ENCODE results near the gene HOXC12.
A peak's percentile ranks its signal among the peaks of the same experiment; 100 is the strongest.

HOXC12 gene

DNA sequence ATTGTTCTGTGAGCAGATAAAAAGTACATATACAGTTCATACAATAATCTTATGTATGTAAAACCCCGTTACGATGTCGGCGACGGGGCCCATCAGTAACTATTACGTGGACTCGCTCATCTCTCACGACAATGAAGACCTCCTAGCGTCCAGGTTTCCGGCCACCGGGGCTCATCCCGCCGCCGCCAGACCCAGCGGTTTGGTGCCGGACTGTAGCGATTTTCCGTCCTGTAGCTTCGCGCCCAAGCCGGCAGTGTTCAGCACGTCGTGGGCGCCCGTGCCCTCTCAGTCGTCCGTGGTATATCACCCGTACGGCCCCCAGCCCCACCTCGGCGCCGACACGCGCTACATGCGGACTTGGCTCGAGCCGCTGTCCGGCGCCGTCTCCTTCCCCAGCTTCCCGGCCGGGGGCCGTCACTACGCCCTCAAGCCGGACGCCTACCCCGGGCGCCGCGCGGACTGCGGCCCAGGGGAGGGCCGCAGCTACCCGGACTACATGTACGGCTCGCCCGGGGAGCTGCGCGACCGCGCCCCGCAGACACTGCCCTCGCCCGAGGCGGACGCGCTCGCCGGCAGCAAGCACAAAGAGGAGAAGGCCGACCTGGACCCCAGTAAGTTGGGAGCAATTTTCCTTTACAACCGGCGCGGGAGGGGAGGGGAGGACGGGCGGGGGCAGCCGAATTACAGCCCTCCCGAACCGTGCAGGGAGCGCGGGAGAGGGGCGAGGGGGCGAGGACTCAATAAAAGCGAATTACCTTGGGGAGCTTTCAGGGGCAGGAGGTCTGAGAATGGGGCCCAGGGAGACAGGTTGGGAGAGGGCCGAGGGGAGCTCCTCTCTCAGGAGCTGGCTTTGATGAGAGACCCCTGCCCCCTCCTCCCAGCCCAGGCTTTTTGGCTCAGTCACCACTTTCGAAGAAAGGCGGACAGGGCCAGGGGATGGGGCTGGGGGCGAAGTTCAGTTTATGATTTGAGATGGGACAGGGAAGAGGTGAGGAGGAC is 45.7 kb downstream of the HOXC12 start, which contains the start of gene HOXC9:
HOXC9 (plus strand) TSS at position 46 of the 999 bp plus-strand sequence; CDS start at position 74, 28 bp downstream.
- peak; percentile 13; the same call in 1 of the 2 replicates for TF ChIP-seq POLR2A (IDR thresholded peaks at IDR 0.05; ENCODE audit: low read depth, low read length)
- FAIRE-seq (no peak), DNase-seq (ENCODE audit: insufficient read length, low spot score) (peak; percentile 56)

DNA sequence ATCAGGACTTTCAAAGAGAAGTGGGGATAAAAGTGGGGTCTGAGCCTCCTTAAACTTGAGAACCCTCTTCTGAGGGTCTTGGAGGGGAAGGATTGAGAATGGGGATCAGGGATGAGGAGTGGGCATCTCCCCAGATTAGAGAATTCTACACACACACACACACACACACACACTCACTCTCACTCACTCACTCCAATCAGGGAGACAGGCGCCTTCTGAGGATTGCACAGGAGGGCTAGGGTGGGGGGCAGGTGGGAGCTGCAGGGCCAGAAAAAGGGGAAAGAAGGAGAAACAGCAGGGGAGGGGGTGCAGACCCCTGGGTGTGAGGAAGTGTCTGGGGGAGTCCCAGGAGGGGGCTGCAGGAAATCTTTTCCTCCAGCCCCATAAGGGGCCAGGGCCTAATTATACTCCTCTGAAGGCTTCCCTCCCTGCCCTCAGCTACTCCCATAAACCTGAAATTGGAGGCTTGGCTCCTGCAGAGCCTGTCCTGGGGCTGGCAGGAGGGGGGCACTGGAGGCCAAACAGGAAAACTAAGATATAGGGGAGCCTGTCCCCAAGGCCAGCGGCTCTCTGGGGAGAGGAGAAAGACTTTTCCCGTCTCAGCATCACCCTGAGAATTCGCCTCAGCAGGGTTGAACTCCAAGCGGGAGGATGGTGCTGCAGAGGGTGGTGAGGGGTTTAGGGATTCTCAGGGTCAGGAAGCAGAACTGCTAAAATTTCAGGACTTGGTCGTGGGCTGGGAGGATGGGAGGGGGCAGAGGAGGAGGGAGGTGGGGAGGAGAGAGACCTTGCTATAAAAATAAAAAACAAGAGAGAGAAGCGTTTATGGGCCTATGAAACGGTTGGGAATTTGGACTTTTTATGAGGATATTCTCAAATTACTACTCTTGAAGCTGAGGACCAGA is 46.8 kb downstream of the HOXC12 start:
- FAIRE-seq (no peak), DNase-seq (ENCODE audit: insufficient read length, low spot score) (no peak)
- no peak for TF ChIP-seq POLR2A (IDR thresholded peaks at IDR 0.05; ENCODE audit: low read depth, low read length)

DNA sequence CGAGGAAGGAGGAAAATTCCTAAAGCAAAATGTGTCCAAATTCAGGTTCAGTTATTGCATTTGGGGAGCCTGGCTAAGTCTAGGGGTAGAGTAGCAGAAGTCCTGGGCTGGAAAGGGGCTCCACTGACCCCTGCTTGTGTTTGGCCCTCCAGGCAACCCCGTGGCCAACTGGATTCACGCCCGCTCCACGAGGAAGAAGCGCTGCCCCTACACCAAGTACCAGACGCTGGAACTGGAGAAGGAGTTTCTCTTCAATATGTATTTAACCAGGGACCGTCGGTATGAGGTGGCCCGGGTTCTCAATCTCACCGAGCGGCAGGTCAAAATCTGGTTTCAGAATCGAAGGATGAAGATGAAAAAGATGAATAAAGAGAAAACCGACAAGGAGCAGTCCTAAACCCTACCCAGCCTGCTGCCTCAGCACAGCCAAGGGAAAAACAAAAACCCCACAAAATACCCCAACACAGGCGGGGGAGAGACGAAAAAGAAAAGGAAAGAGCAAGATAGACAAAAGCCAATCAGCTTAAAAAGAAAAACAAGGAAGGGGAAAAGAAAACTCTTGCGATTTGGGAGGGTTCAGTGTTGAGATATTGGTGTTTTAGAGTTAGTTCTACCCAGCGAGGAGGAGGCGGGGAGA is 47.7 kb downstream of the HOXC12 start:
- FAIRE-seq = no peak
- no peak for TF ChIP-seq POLR2A (IDR thresholded peaks at IDR 0.05; ENCODE audit: low read depth, low read length)
- no peak for DNase-seq (ENCODE audit: insufficient read length, low spot score)

DNA sequence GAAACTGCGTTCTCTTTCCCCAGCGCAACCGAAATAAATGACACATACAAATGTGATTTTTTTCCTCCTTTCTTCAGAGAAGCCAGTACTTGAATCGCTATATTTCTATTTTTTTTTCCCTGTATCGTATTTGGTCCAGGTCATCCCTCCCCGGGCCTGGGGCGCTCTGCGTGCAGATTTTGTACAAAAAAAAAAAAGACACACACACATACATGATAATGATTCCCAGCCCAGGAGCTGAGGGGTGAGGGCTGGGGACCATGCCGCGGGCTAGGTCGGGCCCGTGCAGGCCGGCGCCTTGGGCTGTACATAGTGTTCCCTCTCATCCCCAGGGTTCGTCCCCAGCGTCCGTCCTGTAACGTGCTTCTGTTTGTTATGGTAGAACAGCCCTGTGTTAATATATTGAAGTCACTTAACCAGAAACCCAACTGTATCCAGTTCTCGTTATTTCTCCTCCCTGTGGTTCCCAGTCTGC is 48.2 kb downstream of the HOXC12 start:
- DNase-seq (ENCODE audit: insufficient read length, low spot score) (no peak), FAIRE-seq (no peak)
- TF ChIP-seq POLR2A (IDR thresholded peaks at IDR 0.05; ENCODE audit: low read depth, low read length) = no peak

DNA sequence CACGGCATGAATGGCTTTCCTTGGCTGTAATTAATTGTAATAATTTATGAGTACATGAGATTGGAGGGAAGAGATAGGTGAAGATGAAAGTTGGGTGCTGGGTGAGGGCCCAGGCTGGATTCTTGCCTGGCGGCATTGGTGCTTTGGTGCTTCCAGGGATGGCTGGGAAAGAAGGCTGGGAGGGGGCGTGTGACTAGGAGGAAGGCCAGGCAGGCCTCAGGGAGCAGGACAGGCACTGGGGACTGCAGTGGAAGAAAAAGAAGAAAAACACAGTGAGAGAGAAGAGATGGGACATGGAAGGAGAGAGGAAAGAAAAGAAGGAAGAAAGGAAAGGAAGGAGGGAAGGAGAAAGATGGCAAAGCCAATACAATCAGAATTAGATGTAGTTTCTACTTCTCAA is 48.9 kb downstream of the HOXC12 start:
- no peak for FAIRE-seq
- no peak for DNase-seq (ENCODE audit: insufficient read length, low spot score)
- TF ChIP-seq POLR2A (IDR thresholded peaks at IDR 0.05; ENCODE audit: low read depth, low read length) = no peak

DNA sequence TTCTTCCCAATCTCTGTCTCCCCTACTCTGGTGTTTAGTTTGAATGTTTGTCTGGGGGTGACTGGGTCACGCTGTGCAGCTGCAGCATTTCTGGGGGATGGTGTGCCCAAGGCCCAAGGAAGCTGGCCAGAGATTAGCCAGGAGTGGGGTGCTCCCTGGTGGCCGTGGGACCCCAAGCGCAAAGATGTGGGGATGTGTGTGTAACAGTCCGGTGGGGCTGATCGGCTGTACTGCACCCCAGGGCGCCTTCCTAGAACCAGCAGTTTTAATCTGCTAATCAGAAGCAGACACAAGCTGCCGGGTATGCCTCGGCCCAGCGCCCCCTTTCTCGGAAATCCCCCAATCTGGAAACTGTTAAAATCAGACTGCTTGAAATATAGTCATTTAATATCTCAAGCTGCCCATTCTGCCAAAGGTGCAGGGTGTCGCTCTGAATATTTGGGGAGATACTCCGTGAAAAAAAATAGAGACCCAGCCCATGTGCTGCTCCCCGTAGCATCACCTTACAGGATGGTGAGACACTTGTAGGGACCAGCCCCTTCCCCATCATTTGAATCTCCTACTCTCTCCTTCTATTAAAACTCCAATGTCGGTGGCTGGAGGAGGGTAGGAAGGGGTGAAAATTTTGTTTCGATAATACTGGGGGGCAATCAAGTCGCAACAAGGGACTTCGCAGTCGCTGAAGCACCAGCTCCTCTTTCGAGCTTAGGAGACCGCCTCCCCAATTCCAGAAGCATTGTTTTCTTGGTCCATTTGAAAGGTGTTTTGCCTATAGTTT is 49.5 kb downstream of the HOXC12 start:
- TF ChIP-seq POLR2A (IDR thresholded peaks at IDR 0.05; ENCODE audit: low read depth, low read length) = no peak
- FAIRE-seq (no peak), DNase-seq (ENCODE audit: insufficient read length, low spot score) (no peak)

DNA sequence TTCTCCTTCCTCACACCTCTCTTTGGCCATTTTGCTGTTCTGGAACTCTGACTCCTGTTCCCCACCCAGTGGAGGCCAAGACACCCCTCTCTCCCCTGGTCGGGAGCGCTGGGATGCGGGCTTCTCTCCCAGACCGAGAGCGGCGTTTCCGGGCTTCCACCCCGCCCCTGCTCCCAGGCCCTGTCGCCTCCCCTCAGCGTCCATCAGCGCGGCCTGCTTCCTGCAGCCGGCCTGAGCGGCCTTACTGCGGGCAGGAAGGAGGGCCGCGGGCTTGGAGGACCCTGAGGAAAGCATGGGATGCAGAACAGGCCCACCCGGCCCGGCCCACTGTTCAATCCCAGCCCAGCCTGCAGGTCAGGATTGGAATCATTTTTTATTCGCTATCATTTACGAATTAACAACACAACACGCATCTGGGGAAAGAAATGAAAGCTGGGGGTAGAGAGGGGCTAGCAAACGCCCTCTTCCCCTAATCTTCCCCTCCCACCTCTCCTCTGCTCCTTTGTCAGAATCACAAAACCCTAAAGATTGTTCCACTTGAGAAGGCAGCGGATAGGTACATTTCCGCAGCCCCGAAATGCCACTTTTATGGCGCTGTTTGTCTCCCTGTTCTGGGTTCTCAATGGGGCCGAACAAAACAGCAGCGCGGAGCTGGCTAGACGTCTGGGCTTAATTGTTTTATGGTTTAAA is 50.3 kb downstream of the HOXC12 start:
- DNase-seq (ENCODE audit: insufficient read length, low spot score) = no peak
- no peak for FAIRE-seq
- TF ChIP-seq POLR2A (IDR thresholded peaks at IDR 0.05; ENCODE audit: low read depth, low read length) = no peak

DNA sequence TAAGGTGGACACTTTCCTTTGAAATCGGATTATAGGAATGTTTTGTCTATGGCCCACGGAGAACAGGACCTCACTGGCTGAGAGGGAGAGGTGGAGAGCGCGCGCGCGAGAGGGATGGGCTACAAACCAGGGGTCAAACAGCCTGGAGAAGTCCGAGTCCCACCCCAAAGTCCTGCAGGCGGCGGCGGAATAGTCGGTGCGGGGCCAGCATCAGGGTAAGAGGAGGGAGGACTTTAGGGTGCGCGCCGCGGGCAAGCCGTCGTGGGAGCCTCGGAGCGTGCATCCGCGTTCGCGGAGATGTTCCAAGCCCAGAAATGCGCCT is 50.8 kb downstream of the HOXC12 start:
- DNase-seq (ENCODE audit: insufficient read length, low spot score) = no peak
- FAIRE-seq = no peak
- TF ChIP-seq POLR2A (IDR thresholded peaks at IDR 0.05; ENCODE audit: low read depth, low read length) = no peak

DNA sequence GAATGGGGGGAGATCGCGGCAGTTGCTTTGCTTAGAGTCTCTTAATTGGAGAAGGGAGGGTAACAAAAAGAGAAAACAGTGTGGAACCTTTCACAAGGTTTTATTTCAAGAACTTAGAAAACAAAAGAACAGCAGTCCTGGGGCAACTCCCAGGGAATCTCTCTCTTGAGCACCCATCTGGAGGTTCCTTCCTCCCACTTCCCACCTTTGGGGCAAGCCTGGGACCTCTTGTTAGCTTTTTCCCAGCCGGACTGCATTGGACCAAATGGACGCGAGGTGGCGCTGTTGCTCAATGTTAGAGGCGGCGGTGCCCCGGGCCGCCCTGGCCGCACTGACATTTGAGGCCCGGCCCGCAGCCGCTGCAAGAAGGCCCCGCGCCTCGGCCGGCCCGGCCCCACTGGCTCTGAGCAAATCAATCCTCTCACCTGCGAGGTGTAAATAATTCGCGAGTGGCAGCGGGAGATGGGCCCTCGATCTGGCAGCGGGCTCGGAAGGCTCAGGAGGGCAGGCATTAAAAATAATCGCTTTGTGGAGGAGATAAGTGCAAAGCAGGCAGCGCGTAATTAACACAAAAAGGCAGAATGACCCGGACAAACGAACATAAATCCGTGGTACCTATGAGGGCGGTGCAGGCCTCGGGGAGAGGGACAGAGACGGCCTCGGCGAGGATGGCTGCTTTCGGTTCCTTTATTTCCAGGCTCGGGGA is 51.3 kb downstream of the HOXC12 start:
- DNase-seq (ENCODE audit: insufficient read length, low spot score) (peak; percentile 89), FAIRE-seq (no peak)
- no peak for TF ChIP-seq POLR2A (IDR thresholded peaks at IDR 0.05; ENCODE audit: low read depth, low read length)

DNA sequence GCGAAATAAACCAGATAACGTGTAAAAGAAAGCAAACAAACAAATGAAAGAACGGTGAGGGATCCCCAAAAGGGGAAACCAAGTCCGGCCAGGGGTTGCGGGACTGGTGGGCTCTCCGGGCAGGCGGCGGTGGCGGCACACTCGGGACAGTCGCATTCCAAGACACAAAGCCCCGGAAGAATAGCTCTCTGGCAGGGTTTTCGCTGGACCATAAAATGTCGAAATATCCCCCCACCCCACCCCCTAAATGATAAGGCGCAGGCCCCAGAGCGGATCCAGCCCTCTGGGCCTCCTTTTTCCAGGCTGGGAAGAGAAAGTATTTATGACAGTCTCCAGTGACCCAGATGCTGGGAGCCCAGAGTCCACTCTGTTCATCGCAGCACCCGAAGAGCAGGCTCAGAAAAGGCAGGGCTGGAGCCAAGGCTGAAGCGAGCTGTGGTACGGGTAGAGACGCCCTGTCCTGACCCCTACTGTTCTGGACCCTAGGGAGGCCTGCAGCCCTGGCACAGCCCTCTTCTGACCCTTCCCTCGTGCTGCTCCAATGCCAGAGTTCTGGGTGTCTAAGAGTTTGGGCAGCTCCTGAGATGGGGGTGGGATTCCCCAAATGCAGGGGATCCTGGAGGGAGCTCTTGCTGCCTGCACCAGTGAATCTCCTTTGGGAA is 52.0 kb downstream of the HOXC12 start:
- DNase-seq (ENCODE audit: insufficient read length, low spot score) (no peak), FAIRE-seq (no peak)
- TF ChIP-seq POLR2A (IDR thresholded peaks at IDR 0.05; ENCODE audit: low read depth, low read length) = no peak

DNA sequence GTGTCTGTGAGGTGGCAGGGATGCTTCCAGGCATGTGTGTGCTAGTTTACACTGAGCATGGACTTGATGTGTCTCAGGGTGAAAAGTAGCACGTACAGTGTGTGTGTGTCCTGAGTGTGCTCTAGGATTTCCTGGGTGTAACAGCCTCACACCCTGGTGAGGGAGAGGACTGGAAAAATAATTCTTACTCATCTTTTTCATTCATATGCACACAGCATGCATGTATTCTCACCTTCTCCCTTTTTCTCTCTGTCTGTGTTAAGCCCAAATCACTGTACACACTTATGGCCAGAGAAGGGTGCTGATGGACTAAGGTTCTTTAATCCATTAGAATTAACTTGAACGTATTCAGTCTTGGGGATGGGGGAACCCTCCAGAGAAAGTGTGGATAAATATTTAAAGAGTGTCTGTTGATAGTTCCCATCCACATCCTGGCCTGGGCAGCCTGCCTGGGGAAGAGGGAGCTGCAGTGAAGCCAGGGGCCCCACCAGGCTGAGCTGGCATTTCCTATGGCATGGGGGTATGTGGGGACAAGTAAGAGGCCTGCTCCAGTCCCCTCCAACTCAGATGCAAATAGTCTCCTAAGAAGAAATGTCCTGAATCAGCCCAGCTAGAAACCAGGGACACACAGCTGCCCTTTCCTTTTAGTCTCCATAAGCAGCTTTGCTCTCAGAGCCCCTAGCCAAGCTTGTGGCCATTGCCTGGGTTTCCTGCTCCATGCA is 53.0 kb downstream of the HOXC12 start:
- FAIRE-seq (no peak), DNase-seq (ENCODE audit: insufficient read length, low spot score) (no peak)
- TF ChIP-seq POLR2A (IDR thresholded peaks at IDR 0.05; ENCODE audit: low read depth, low read length) = no peak

Measured in H54 (cell line).